ENCODE data around the gene LNX1.
A peak's percentile ranks its signal among the peaks of the same experiment; 100 is the strongest.

LNX1 gene

DNA sequence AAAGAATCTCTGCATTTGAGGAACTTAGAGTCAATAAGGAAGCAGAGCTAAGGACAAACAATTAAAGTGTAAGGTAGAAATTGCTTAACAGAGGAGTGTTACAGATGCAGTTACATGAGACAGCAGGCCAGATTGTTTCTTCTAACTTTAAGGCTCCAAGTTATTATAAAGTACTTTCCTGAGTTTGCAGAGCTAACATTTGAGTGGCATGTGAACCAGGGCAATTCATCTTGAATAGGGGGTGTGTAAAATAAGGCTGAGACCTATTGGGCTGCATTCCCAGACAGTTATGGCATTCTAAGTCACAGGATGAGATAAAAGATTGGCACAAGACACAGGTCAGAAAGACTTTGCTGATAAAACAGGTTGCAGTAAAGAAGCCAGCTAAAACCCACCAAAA, 7.6 kb upstream of the LNX1 start:
- no peak for FAIRE-seq

DNA sequence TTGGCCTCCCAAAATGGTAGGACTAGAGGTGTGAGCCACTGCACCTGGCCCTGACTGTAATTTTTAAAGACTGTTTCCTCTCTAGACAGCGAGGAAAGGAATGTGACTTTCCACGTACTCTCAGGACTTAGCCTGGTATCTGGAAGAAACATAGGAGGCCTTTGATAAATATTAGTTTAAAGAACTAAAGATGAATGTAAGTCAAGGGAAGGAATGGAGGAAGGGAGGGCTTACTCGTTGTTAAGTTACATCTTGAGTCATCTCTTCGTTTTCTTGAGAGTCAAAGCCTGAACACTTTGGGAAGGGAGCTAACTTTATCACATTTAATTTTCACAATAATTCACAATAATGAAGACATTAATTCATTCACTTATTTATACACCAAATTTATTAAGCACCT, 7.2 kb upstream of the LNX1 start:
- FAIRE-seq, result no peak

DNA sequence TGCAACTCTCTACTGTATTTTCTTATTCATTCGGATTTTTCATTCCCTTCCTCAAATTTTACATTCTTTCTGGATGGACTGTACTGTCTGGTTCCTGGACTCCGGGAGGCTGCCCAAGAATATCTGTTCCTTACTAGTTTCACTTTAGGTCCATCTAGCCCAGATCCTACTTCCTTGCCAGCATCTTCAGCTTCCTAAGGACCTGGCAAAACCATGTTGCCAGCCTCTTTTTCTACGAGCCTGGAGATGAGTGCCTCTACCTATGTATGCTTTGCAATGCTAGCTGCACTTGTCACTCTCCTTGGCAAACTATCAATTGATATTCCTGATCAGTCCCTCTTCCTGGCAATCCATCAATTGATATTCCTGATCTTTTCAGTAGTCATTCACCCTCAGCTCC, 5.6 kb upstream of the LNX1 start:
- FAIRE-seq, result no peak

DNA sequence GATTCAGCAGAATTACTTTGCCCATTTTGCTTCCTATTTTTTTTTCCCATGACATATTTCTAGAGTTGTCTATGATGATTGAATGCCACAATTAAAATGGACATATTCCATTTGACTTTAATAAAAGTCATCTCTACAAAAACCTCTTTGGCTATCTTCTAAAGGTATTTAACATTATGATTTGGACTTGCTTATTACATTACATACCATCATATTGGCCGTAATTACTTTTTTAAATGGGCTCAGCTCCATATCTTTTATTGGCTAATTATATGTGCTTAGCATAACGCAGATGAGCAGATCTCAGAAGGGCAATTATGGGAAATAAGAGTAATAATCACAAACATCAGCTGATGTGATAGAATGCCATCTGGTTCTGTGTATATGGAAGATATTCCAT, 4.5 kb upstream of the LNX1 start:
- no peak for FAIRE-seq

DNA sequence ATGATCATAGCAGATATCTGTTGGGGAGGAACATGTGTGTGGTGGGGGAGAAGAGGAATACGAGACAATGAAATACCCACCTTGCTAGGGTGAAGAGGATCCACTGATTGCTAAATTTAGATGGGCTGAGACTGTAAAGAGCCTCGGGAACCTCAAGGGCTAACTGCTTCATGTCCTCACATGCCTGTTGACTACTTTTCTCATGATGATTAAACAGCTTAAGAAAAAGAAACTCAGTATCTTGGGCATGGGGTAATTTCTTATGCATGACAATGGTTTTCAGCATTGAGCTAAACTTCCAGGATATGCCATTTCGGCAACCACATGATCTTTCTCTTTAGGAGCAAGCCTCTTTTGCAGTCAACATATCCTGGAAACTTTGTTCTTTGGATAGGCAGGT, 3.9 kb upstream of the LNX1 start:
- no peak for FAIRE-seq

DNA sequence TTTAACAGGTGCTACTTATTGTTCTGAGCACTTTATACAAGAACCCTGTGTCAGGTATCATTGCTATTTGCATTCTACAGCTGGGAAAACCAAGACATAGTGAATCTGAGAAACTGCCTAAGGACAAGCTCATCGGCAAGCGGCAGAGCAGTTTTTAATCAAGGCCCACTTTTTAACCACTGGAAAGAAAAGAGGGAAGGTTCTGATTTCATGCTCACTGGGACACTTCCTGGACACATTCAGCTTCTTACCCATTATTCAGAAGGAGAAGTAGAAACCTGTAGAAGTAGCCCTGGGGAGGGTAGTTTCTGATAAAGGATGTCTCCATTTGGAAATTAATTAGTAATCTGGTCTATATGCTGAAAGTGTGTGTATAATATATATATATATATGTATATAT, 2.5 kb upstream of the LNX1 start:
- no peak for FAIRE-seq

DNA sequence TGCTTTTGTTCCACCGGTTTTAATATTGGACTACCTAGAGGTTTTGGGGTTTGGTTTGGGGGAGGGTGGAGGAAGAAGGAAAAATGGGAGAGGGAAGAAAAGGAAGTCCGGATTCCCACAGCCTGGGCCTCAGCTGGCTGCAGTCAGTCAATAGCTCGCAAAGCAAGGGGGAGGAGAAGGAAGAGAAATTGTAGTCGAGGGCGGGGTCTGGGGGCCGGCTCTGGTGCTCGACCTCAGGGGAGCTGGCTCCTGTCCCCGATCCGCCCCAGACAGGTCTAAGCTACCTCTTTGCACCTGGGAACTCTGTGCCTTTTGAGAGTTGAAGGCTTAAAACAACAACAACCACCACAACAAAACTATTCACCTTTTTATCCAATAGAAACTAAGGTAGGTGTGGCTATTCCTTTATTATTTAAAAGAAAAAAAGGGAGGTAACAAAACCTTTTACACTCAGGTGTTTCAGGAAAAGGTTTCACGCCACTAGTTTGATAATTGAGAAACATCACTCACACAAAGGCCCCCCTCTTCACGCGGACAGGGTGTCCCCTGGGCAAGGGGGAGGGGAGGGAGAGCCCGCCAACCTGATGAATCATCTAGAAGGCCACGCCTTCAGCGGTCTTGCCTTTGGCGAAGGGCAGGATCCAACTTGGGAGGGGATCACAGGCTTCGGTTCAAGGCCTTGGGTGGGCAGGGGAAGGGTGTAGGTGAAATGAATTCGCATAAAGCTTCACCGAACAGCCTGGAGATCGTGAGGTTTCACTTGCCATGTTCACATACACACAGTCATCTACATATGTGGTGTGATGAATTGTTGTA, 1.6 kb upstream of the LNX1 start:
- FAIRE-seq, result peak; percentile 80

DNA sequence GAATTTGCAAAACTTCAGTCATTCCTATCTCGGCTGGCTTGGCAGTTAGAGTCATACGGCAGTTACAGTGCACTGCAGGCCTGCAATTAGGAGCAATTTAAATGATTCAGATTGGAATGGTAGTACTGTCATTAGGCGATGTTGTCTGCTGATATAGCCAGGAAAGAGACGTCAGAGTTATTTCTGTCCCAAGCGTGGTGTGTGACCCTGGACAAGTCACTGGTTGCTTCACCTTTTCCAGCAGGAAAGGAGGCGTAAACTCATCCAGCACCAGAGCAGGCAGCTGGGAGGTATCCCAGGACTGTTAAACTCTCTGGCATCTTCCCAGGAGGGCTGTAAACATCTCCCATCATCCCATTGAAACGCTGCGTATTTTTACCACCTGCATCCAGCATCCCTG, 836 bp upstream of the LNX1 start:
- no peak for FAIRE-seq

DNA sequence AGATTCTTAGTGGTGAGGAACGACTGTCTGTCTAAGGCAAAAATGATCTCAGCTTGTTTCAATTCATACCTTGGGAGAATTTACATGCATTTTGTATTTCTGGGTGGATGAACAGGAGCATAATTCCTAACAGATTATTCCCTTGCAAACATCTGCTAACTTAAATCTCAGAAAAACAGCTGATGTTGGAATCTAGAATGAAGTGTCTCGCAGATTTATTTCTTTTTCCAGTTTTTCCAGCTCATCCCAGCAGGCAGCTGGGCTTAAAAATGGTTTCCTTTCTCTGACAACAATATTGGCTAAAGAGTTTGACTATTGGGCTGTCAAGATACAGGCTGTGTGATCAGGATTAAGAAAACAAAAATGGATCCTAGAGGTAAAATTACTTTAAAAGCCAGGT, 1.1 kb downstream of the LNX1 start:
- FAIRE-seq, result no peak

DNA sequence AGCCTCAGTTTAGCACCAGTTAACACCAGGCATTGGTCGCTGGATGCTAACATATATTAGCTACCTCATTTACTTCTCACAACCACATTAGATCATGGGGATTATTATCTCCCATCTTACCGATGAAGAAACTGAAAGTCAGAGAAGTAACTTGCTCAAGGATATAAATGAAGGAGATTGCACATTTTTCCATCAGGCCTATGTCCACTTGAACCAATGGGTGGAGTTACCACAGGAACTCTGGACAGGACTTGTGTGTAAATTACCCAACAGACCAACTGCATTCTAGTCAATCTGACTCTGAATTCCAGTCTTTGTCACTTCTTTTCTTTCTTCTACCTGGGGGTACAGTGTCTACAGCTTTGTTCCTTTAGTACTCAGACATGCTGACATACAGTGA, 1.8 kb downstream of the LNX1 start:
- FAIRE-seq, result no peak

DNA sequence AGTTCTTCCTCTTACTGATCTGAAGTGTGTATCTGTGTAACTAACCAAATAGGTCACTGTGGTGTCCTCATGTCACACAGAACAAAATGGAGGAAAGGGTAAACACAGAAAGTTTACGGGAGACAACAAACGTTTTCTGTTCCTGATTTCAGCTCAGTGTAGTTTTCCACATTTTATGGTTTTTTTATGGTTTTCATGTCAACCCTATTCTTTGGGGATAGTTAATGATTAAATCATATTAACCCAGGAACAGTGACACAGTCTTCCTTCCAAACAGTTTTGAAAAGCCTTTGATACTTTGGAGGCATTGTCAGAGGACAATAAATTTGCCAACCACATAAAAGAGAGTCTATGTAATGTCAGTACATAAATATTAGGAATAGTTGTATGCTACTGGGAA, 4.2 kb downstream of the LNX1 start:
- FAIRE-seq, result peak; percentile 41

DNA sequence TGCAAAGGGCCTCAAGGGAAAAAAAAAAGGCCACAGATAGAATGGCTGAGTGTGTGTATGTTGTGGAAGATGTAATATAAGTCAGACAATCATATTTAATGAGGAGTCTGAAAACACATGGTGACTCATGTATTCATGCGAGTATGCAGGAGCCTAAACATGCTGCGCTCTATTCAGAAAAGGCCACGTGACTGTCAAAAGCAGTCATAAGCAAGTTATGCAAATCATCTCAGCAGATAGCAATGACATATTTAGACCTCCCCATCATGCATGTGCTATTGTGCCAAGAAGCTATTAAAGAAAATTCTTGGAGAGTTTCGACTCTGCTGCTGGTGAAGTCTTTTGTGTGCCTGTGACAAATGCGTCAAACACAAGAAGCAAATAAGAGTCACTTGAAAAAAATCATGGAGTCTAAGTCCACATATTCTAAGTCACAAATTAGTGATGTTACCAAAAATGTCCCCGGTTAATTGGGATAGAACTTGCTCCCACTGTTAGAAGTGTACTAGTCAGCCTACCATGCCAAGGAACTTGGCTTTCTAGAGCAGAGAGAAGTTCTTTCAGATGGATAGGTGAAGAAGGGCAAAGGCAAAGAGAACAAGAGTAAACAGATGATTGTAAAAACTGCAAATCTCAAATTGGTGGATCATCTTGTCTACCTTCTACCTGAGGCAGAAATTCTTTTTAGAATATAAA, 5.0 kb downstream of the LNX1 start:
- no peak for FAIRE-seq

DNA sequence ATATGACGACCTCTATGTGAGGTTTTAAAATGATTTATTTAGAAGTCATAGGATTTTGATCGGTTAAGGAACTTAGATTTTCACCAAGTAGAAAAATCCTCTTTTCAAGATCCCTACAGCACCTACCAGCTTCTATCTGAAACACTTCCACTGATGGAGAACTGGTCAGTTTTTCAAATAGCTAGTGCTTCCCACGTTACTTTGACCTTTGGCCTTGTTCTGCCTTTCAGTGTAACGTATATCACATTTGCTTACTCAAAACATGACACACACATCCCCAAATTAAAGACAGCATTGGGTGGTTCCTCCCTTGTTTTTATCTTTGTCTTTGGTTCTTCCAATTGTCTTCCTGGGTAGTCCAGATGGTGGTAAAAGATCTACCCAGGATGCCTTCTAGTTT, 6.6 kb downstream of the LNX1 start:
- no peak for FAIRE-seq

DNA sequence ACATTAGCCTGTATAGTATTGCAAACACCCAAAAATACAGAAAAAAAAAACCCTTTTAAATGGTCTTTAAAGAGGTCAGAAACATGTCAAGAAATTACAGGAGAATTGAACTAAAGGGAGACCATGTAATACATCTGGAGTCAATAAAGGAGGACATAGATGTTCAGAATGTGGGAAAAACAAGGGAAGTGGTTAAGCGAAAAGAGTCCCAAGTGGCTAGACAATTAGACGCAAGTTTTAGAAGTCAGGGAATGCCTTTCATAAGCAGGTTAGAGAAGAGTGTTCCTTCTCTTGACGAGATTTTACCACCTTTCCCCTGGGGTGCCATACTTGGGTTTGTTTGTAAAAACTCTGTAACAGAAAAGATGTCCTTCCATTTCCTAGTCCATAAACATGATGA, 7.8 kb downstream of the LNX1 start:
- no peak for FAIRE-seq

DNA sequence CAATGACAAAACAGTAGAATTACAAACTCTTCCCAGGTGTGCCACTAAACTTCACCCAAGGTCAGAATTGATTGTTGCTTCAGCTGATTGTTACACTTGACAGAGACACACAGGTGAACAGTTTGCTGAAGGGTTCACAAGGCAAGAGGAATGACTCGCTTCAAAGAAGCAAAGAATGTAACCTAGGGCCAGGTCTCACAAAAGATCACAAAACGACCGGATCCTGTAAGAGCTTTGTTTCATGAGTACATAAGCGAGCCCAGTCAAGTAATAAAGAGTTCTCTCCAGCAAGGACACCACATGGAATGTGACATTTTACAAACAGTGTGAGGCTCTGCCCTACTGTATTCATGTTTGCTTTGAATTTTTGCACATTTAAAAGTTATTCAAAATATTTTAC, 9.1 kb downstream of the LNX1 start:
- no peak for FAIRE-seq

DNA sequence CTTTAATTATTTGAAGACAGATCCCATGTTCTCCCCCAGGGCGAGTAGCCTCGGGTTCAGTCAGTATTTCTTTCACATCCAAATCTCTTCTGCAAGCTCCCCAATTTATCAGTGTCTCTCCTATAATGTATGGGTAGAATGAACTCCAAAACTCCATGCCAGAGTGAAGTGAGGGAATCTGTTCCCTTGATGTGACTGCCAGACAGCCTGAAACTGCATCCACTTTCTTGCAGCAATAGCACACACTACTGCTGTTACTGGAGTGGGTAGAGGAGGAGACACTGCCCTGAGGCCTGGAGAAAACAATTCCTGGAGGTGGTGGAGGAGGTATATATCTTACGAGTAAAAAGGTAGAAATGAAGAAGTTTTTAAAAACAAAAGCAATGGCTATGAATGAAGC, 11.0 kb downstream of the LNX1 start:
- no peak for FAIRE-seq

DNA sequence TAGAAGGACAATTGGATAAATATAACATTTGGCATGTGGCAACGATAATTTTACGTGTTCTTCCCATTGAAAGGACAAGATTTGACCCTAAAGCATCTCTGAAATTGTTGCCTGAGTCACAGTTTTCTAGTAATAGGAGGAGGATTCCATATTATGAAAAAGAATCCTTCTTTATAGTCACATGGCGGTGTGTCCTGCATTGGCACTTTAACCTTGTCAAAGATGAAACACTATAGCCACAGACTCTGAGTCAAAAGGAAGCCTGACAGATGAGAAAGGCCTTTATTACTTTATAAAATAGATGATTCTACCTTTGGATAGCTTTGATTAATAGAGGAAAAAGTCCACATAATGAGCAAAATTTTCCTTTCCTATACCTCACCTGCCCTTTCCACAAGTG, 11.5 kb downstream of the LNX1 start:
- no peak for FAIRE-seq

DNA sequence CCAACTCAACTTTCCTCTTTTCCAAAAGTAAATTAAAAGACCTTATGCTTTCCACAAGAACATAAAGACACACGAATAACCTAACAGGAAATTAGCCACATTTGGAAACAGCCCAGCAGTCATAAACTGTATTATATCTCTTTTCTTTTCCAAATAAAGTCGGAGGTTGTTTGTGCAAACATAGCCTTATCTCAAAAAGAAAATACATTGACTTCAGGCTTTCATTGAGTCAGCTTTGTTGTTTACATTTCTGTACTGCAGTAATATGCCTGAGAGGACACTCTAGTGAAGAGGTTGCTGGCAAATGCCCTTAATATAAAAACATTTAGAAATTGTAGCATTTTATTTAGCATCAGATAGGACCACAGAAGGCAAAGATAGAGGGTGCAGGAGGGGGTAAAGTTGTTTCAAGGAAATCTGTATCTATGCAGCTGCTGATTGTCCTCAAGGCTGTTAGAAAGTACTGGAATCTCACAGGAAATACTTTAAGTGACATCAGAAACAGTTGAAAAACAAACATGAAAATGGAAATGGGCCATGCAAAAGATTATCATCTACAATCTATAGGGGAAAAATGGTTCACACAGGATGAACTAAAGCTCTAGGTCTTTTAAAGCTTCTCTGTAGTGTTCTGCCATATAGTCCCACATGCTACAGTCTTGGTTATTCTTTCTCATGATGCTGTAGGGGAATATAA, 14.5 kb downstream of the LNX1 start:
- no peak for FAIRE-seq

DNA sequence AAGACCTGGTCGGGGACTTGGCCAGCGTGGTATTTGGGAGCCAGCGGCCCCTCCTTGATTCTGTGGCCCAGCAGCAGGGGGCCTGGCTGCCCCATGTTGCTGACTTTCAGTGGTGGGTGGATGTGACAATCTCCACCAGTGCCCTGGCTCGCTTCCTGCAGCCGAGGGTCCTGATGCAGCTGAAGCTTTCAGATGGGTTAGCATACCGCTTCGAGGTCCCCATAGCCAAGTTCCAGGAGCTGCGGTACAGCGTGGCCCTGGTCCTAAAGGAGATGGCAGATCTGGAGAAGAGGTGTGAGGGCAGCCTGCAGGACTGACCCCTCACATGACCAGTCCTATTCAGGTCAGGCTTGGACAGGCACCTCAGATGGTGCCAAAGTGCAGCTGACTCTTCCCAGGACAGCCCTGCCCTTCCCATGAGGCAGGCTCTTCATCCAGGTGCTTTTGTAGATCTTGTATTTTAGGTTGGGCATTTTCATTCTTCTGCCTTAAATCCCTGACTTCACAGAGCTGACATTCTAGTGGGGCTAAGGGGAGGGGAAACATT, 15.1 kb downstream of the LNX1 start:
- FAIRE-seq, result no peak

DNA sequence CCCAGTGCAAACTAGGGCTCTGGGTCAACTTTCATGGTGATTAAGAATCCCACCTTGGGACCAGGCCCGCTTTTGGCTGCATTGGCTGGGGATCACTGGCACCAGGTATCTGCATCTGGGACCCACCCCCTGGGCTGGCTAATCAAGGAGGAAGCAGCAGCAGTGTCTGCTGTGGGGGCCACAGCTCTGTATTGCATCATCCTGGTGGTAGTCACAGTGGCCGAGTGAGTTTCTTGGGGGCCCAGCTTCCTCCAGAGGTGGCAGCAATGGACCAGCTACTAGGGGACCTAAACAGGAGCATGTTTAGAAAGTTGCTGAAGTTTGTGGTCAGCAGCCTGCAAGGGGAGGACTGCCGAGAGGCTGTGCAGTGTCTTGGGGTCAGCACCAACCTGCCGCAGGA, 15.7 kb downstream of the LNX1 start:
- no peak for FAIRE-seq

DNA sequence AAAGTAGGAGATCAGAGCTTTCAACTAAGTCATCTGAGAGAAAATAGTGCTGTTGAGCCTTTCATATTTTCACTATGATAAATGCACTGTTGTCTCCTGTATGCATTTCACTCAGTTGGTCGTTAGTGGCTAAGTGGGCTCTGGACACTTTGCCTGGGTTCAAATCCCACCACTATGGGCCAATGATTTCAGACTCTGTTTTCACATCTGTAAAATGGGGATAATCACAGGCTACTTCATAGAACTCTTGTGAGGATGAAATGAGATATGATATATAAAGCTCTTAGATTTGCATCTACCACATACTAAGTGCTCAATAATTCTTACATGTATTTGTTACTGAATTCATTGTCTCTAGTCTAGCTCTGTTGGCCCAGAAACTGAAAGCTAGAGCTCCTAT, 16.8 kb downstream of the LNX1 start:
- FAIRE-seq, result no peak

DNA sequence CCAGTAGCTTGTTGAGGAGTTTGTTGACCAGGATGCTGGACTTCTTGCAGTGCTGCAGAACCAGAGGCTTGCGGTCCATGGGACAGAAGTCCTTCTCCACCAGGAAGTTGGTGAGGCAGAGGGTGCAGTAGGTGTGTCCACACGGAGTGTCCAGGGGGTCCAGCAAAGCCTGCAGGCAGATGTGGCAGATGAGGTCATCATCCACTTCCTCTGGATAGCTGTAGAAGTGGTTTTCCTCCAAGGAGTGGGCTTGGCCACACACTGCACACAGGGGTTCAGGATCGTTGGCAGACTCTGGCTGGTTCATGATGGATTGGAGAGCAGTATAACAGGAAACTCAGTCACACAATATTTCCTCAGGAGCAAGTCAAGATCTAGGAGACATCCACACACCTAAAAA, 17.6 kb downstream of the LNX1 start:
- FAIRE-seq, result no peak

DNA sequence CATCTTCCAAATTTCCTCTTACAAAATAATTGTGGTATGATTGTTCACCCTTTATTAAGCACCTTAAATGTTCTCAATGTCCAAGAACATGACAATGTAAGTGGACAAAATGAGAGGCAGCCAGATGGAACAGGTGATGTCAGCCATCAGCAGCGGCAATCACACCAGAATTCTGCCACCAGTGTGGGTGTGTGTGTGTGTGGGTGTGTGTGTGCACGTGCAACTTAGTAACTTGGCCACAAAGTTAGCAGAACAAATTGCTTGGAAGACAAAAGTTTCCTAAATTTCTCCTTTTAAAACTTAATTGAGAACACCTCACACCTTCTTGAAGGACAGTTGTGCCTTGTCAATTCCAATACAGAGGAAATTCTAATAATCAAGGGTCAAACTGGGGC, 18.7 kb downstream of the LNX1 start:
- FAIRE-seq, result no peak

Measured in islet of Langerhans (tissue), 1 donor.